ENCODE data around the gene KMT2B.

The KMT2B gene

DNA sequence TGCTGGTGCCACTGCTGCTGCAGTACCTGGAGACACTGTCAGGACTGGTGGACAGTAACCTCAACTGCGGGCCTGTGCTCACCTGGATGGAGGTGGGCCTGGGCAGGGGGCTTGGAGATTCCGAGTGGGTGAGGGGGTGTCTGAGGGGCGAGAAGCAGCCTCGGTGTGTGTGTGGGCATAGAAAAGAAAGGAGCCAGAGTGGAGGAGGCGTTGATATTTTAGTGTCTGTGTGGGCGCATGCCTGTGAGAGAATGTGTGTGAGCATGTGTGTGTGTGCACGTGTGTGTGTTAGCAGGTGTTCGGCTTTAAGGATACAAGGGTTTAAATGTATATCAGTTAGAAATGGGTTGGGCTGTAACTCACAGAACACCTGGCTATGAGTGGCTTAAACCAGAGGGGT, 61.2 kb downstream of the KMT2B start:
- no peak overlapping the region for H3K18ac ChIP-seq (ENCODE audit: low read length)
- peaks cover 2% of the 10 kb centered on the region for H3K9me3 ChIP-seq (ENCODE audit: insufficient read depth, low read depth, low read length)
- H3K4me2 ChIP-seq (ENCODE audit: low read length) = no peak overlapping the region
- peaks cover 10 to 13% of the 10 kb centered on the region in 2 experiments for H3K36me3 ChIP-seq (ENCODE audit: control insufficient read depth in 1 of 2, insufficient read depth in 2 of 2, low read length in 2 of 2)
- no peak overlapping the region for H3K4ac ChIP-seq (ENCODE audit: low read depth, low read length)
- H3K9ac ChIP-seq (ENCODE audit: low read length) = no peak overlapping the region
- no peak overlapping the region for H4K91ac ChIP-seq (ENCODE audit: low read depth, low read length)
- no peak overlapping the region for H3K23ac ChIP-seq (ENCODE audit: low read length)
- H2BK5ac ChIP-seq (ENCODE audit: low read depth, low read length, poor library complexity) = no peak overlapping the region
- no peak overlapping the region for H3K27ac ChIP-seq (ENCODE audit: low read depth, low read length)
- no peak overlapping the region for H4K8ac ChIP-seq (ENCODE audit: low read depth, low read length)
- peaks cover 6 to 18% of the 10 kb centered on the region in 2 experiments for H3K4me1 ChIP-seq (ENCODE audit: control insufficient read depth in 1 of 2, insufficient read depth in 2 of 2, low read length in 2 of 2)
- H2AK5ac ChIP-seq (ENCODE audit: low read length) = no peak overlapping the region
- peaks cover 3% of the 10 kb centered on the region for H3K79me1 ChIP-seq (ENCODE audit: low read length)
- H3K79me2 ChIP-seq (ENCODE audit: control insufficient read depth, insufficient read depth, low read length, poor library complexity) = no peaks in the 10 kb centered on the region
- DNase-seq = no peak
- H4K12ac ChIP-seq (ENCODE audit: low read depth, low read length) = no peak overlapping the region
- H2BK120ac ChIP-seq (ENCODE audit: insufficient read depth, low read length, poor library complexity) = no peak overlapping the region
- no CpG with 5 or more reads among the region's 8 CpGs for WGBS (ENCODE audit: extremely low coverage, insufficient coverage, insufficient read length)
- H2BK12ac ChIP-seq (ENCODE audit: low read length) = no peak overlapping the region
- peak overlapping the region; percentile 12 for H3K4me3 ChIP-seq (ENCODE audit: low read depth, low read length)
- H3K14ac ChIP-seq (ENCODE audit: low read length) = no peak overlapping the region
- no peak overlapping the region for H2AFZ ChIP-seq (ENCODE audit: insufficient read depth, low read length, poor library complexity)
- H3K27me3 ChIP-seq (ENCODE audit: insufficient read depth, low read length) = no peaks in the 10 kb centered on the region

DNA sequence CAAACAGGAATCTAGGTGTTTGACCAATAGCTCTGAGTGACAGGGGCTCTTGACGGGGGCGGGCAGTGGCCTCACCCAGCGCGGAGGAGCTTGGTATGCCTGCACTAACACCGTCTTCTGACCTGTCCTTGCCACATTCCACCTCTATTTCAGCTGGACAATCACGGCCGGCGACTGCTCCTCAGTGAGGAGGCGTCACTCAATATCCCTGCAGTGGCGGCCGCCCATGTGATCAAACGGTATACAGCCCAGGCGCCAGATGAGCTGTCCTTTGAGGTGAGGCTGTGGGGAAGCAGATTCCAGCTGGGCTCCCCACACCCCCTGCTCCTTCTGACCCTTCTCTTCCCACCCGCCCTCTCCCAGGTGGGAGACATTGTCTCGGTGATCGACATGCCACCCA, 62.3 kb downstream of the KMT2B start:
- H3K4me2 ChIP-seq (ENCODE audit: low read length) = no peak overlapping the region
- no peak overlapping the region for H2AFZ ChIP-seq (ENCODE audit: insufficient read depth, low read length, poor library complexity)
- H3K9ac ChIP-seq (ENCODE audit: low read length) = no peak overlapping the region
- no peak overlapping the region for H4K8ac ChIP-seq (ENCODE audit: low read depth, low read length)
- H3K4me1 ChIP-seq (ENCODE audit: control insufficient read depth in 1 of 2, insufficient read depth in 2 of 2, low read length in 2 of 2) = peaks cover 6 to 17% of the 10 kb centered on the region in 2 experiments
- no peak overlapping the region for H2AK5ac ChIP-seq (ENCODE audit: low read length)
- H3K4me3 ChIP-seq (ENCODE audit: low read depth, low read length) = no peak overlapping the region
- DNase-seq = no peak
- H3K36me3 ChIP-seq (ENCODE audit: control insufficient read depth in 1 of 2, insufficient read depth in 2 of 2, low read length in 2 of 2) = peaks cover 10 to 13% of the 10 kb centered on the region in 2 experiments
- no peak overlapping the region for H3K14ac ChIP-seq (ENCODE audit: low read length)
- H2BK120ac ChIP-seq (ENCODE audit: insufficient read depth, low read length, poor library complexity) = no peak overlapping the region
- no peak overlapping the region for H2BK5ac ChIP-seq (ENCODE audit: low read depth, low read length, poor library complexity)
- no CpG with 5 or more reads among the region's 16 CpGs for WGBS (ENCODE audit: extremely low coverage, insufficient coverage, insufficient read length)
- H3K23ac ChIP-seq (ENCODE audit: low read length) = no peak overlapping the region
- H3K9me3 ChIP-seq (ENCODE audit: insufficient read depth, low read depth, low read length) = peaks cover 3% of the 10 kb centered on the region
- no peak overlapping the region for H4K12ac ChIP-seq (ENCODE audit: low read depth, low read length)
- no peak overlapping the region for H3K18ac ChIP-seq (ENCODE audit: low read length)
- H3K27me3 ChIP-seq (ENCODE audit: insufficient read depth, low read length) = no peaks in the 10 kb centered on the region
- H3K79me1 ChIP-seq (ENCODE audit: low read length) = peaks cover 3% of the 10 kb centered on the region
- H3K4ac ChIP-seq (ENCODE audit: low read depth, low read length) = no peak overlapping the region
- no peak overlapping the region for H2BK12ac ChIP-seq (ENCODE audit: low read length)
- no peaks in the 10 kb centered on the region for H3K79me2 ChIP-seq (ENCODE audit: control insufficient read depth, insufficient read depth, low read length, poor library complexity)
- no peak overlapping the region for H3K27ac ChIP-seq (ENCODE audit: low read depth, low read length)
- H4K91ac ChIP-seq (ENCODE audit: low read depth, low read length) = no peak overlapping the region

DNA sequence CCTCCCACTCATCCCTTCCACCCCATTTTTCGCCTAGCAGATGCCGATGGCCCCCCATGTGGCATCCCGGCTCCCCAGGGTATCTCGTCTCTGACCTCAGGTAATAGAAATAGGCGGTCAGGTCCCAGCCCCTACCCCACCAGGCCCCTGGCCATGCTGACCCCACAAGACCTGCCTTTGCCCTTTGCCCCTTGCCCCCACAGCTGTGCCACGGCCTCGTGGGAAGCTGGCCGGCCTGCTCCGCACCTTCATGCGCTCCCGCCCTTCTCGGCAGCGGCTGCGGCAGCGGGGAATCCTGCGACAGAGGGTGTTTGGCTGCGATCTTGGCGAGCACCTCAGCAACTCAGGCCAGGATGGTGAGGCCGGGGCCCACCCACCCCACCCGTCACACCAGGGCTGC, 62.9 kb downstream of the KMT2B start:
- peaks cover 3% of the 10 kb centered on the region for H3K9me3 ChIP-seq (ENCODE audit: insufficient read depth, low read depth, low read length)
- H4K91ac ChIP-seq (ENCODE audit: low read depth, low read length) = no peak overlapping the region
- H3K4me1 ChIP-seq (ENCODE audit: control insufficient read depth in 1 of 2, insufficient read depth in 2 of 2, low read length in 2 of 2) = peaks cover 6 to 17% of the 10 kb centered on the region in 2 experiments
- no peak overlapping the region for H3K23ac ChIP-seq (ENCODE audit: low read length)
- peaks cover 13 to 14% of the 10 kb centered on the region in 2 experiments for H3K36me3 ChIP-seq (ENCODE audit: control insufficient read depth in 1 of 2, insufficient read depth in 2 of 2, low read length in 2 of 2)
- no peak overlapping the region for H3K9ac ChIP-seq (ENCODE audit: low read length)
- no peak overlapping the region for H2BK5ac ChIP-seq (ENCODE audit: low read depth, low read length, poor library complexity)
- no peak overlapping the region for H4K12ac ChIP-seq (ENCODE audit: low read depth, low read length)
- H3K27ac ChIP-seq (ENCODE audit: low read depth, low read length) = no peak overlapping the region
- H2AFZ ChIP-seq (ENCODE audit: insufficient read depth, low read length, poor library complexity) = no peak overlapping the region
- H2AK5ac ChIP-seq (ENCODE audit: low read length) = no peak overlapping the region
- H2BK120ac ChIP-seq (ENCODE audit: insufficient read depth, low read length, poor library complexity) = no peak overlapping the region
- H4K8ac ChIP-seq (ENCODE audit: low read depth, low read length) = no peak overlapping the region
- H2BK12ac ChIP-seq (ENCODE audit: low read length) = no peak overlapping the region
- H3K79me1 ChIP-seq (ENCODE audit: low read length) = peaks cover under 1% of the 10 kb centered on the region
- H3K14ac ChIP-seq (ENCODE audit: low read length) = no peak overlapping the region
- H3K4me3 ChIP-seq (ENCODE audit: low read depth, low read length) = no peak overlapping the region
- DNase-seq = no peak
- no peaks in the 10 kb centered on the region for H3K27me3 ChIP-seq (ENCODE audit: insufficient read depth, low read length)
- H3K4ac ChIP-seq (ENCODE audit: low read depth, low read length) = no peak overlapping the region
- no CpG with 5 or more reads among the region's 20 CpGs for WGBS (ENCODE audit: extremely low coverage, insufficient coverage, insufficient read length)
- H3K18ac ChIP-seq (ENCODE audit: low read length) = no peak overlapping the region
- H3K4me2 ChIP-seq (ENCODE audit: low read length) = no peak overlapping the region
- H3K79me2 ChIP-seq (ENCODE audit: control insufficient read depth, insufficient read depth, low read length, poor library complexity) = no peaks in the 10 kb centered on the region

DNA sequence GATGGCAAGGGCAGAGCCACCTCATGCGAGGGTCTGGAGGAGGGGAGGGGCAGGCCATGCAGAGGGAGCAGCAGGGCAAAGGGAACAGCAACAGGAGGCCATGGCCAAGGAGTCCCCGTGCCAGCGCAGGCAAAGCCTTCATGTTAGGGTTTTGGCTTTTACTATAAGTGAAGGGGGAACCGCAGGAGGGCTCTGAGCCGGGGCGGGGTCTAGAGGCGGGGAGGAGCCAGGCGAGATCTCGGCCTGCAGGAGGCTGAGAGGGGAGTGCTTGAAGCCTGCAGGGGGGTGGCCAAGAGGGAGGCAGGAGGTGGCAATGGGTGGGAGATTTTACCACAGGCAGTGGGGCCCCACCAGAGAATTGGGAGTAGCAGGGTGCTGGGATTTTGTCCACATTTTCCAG, 63.8 kb downstream of the KMT2B start:
- H4K8ac ChIP-seq (ENCODE audit: low read depth, low read length) = no peak overlapping the region
- H4K12ac ChIP-seq (ENCODE audit: low read depth, low read length) = no peak overlapping the region
- no peak overlapping the region for H3K4me2 ChIP-seq (ENCODE audit: low read length)
- H3K9ac ChIP-seq (ENCODE audit: low read length) = no peak overlapping the region
- H3K79me2 ChIP-seq (ENCODE audit: control insufficient read depth, insufficient read depth, low read length, poor library complexity) = no peaks in the 10 kb centered on the region
- no peaks in the 10 kb centered on the region for H3K79me1 ChIP-seq (ENCODE audit: low read length)
- no CpG with 5 or more reads among the region's 9 CpGs for WGBS (ENCODE audit: extremely low coverage, insufficient coverage, insufficient read length)
- H4K91ac ChIP-seq (ENCODE audit: low read depth, low read length) = no peak overlapping the region
- no peak overlapping the region for H2BK120ac ChIP-seq (ENCODE audit: insufficient read depth, low read length, poor library complexity)
- no peak overlapping the region for H3K27ac ChIP-seq (ENCODE audit: low read depth, low read length)
- no peak for DNase-seq
- H3K27me3 ChIP-seq (ENCODE audit: insufficient read depth, low read length) = no peaks in the 10 kb centered on the region
- no peak overlapping the region for H2AK5ac ChIP-seq (ENCODE audit: low read length)
- no peak overlapping the region for H3K23ac ChIP-seq (ENCODE audit: low read length)
- H3K36me3 ChIP-seq (ENCODE audit: control insufficient read depth in 1 of 2, insufficient read depth in 2 of 2, low read length in 2 of 2) = peaks cover 13 to 14% of the 10 kb centered on the region in 2 experiments
- H3K4me1 ChIP-seq (ENCODE audit: control insufficient read depth in 1 of 2, insufficient read depth in 2 of 2, low read length in 2 of 2) = peaks cover 4 to 14% of the 10 kb centered on the region in 2 experiments
- H2BK5ac ChIP-seq (ENCODE audit: low read depth, low read length, poor library complexity) = no peak overlapping the region
- no peak overlapping the region for H2BK12ac ChIP-seq (ENCODE audit: low read length)
- no peak overlapping the region for H3K18ac ChIP-seq (ENCODE audit: low read length)
- no peak overlapping the region for H3K4me3 ChIP-seq (ENCODE audit: low read depth, low read length)
- H3K4ac ChIP-seq (ENCODE audit: low read depth, low read length) = no peak overlapping the region
- H2AFZ ChIP-seq (ENCODE audit: insufficient read depth, low read length, poor library complexity) = no peak overlapping the region
- H3K9me3 ChIP-seq (ENCODE audit: insufficient read depth, low read depth, low read length) = peaks cover 3% of the 10 kb centered on the region
- H3K14ac ChIP-seq (ENCODE audit: low read length) = no peak overlapping the region

Measured in trophoblast cell (in vitro differentiated cells and primary cell).